ENCODE results near the gene PSME4.

Gene PSME4

DNA sequence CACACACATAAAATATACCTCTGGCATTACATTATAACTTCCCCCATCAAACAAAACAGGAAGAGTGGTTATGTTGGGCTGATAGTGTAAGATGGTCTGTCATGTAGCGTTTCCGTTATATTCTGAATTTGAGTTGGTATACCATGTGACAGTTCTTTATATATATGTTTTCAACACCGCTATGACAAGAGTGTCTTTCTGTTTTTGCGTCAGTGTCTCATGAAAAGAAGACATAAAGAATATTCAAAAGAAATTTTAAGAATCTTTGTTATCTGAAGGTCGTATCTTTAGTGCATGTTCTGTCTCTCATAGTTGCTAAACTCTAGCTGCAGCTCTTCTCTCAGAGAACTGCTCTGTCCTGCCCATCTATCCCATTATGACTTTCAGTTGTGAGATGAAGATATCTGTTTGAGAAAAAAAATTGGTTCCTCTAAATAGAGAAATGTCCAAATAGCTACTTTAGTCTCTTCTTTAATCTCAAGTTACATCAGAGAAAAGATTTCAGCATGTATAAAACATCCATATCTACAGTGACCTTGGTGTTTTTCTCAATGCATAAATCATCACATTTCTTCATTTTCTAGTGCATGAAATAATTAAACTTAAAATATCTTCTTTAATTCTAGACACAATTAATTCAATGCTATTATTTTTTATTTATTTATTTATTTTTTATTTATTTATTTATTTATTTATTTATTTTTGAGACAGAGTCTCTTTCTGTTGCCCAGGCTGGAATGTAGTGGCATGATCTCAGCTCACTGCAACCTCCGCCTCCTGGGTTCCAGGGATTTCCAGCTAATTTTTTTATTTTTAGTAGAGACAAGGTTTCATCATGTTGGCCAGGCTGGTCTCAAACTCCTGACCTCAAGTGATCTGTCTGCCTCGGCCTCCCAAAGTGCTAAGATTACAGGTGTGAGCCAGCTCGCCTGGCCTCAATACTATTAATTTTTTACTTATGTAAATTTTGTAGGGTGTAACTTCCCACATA is 24.3 kb upstream of the PSME4 start:
- H3K27ac ChIP-seq (ENCODE audit: low read length) = no peak overlapping the region
- no peaks in the 10 kb centered on the region for H3K36me3 ChIP-seq (ENCODE audit: control insufficient read depth in 2 of 2, insufficient read depth in 2 of 2, low read length in 2 of 2)
- peaks cover 6% of the 10 kb centered on the region for H3K4me1 ChIP-seq (ENCODE audit: control insufficient read depth, insufficient read depth, low read length)
- H3K9me3 ChIP-seq (ENCODE audit: control insufficient read depth in 2 of 2, low read length in 2 of 2) = no peaks in the 10 kb centered on the region
- no peak overlapping the region for H3K4me3 ChIP-seq (ENCODE audit: low read length in 2 of 2)
- H3K27me3 ChIP-seq (ENCODE audit: control insufficient read depth in 1 of 2, insufficient read depth in 2 of 2, low read length in 2 of 2) = no peaks in the 10 kb centered on the region
- H3K9ac ChIP-seq (ENCODE audit: low read length in 2 of 2) = no peak overlapping the region

DNA sequence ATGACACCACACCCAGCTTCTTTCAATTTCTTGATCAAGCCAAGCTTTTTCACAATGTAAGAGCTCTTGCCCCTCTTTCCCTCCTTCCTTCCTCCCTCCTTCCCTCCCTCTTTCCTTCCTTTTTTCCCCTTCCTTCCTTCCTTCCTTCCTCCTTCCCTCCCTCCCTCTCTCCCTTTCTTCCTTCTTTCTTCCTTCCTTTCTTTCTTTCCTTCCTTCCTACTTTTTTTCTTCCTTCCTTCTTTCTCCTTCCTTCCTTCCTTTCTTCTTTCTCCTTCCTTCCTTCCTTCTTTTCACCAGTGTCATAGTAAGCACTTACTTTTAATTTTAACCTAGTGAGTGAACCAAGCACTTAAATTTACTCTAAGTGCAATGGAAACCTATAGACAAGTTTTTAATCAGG is 21.2 kb upstream of the PSME4 start:
- no peaks in the 10 kb centered on the region for H3K9me3 ChIP-seq (ENCODE audit: control insufficient read depth in 2 of 2, low read length in 2 of 2)
- no peak overlapping the region for H3K4me3 ChIP-seq (ENCODE audit: low read length in 2 of 2)
- H3K27me3 ChIP-seq (ENCODE audit: control insufficient read depth in 1 of 2, insufficient read depth in 2 of 2, low read length in 2 of 2) = no peaks in the 10 kb centered on the region

GRCh38 chr2:53989210-53989862 is 18.5 kb upstream of the PSME4 start:
- Histone ChIP-seq H3K4me1 (ENCODE audit: control insufficient read depth, insufficient read depth, low read length) (peaks cover 4% of the 10 kb centered on the region), H3K36me3 (ENCODE audit: control insufficient read depth in 2 of 2, insufficient read depth in 2 of 2, low read length in 2 of 2) (no peaks in the 10 kb centered on the region), H3K27ac (ENCODE audit: low read length) (no peak overlapping the region), H3K9me3 (ENCODE audit: control insufficient read depth in 2 of 2, low read length in 2 of 2) (no peaks in the 10 kb centered on the region), H3K4me3 (ENCODE audit: low read length in 2 of 2) (no peak overlapping the region), H3K27me3 (ENCODE audit: control insufficient read depth in 1 of 2, insufficient read depth in 2 of 2, low read length in 2 of 2) (no peaks in the 10 kb centered on the region), H3K9ac (ENCODE audit: low read length in 2 of 2) (no peak overlapping the region)

More for the DNA sequence above, 21.2 kb upstream of the PSME4 start:
- no peak overlapping the region for H3K9ac ChIP-seq (ENCODE audit: low read length in 2 of 2)
- peaks cover 4% of the 10 kb centered on the region for H3K4me1 ChIP-seq (ENCODE audit: control insufficient read depth, insufficient read depth, low read length)
- H3K36me3 ChIP-seq (ENCODE audit: control insufficient read depth in 2 of 2, insufficient read depth in 2 of 2, low read length in 2 of 2) = no peaks in the 10 kb centered on the region
- H3K27ac ChIP-seq (ENCODE audit: low read length) = no peak overlapping the region

- no peak overlapping the region for H3K4me3 ChIP-seq (ENCODE audit: low read length in 2 of 2)
- H3K9ac ChIP-seq (ENCODE audit: low read length in 2 of 2) = no peak overlapping the region
- peaks cover 0 to 4% of the 10 kb centered on the region in 2 donors for H3K36me3 ChIP-seq (ENCODE audit: control insufficient read depth in 2 of 2, insufficient read depth in 2 of 2, low read length in 2 of 2)
- peaks cover 4% of the 10 kb centered on the region for H3K4me1 ChIP-seq (ENCODE audit: control insufficient read depth, insufficient read depth, low read length)
- no peaks in the 10 kb centered on the region for H3K9me3 ChIP-seq (ENCODE audit: control insufficient read depth in 2 of 2, low read length in 2 of 2)
- H3K27me3 ChIP-seq (ENCODE audit: control insufficient read depth in 1 of 2, insufficient read depth in 2 of 2, low read length in 2 of 2) = no peaks in the 10 kb centered on the region
- H3K27ac ChIP-seq (ENCODE audit: low read length) = no peak overlapping the region
Observed at GRCh38 chr2:53987336-53987921, 16.6 kb upstream of the PSME4 start.

GRCh38 chr2:53985646-53986045 is 14.9 kb upstream of the PSME4 start:
- H3K36me3 ChIP-seq (ENCODE audit: control insufficient read depth in 2 of 2, insufficient read depth in 2 of 2, low read length in 2 of 2) = peaks cover 0 to 4% of the 10 kb centered on the region in 2 donors
- H3K9me3 ChIP-seq (ENCODE audit: control insufficient read depth in 2 of 2, low read length in 2 of 2) = no peaks in the 10 kb centered on the region
- H3K4me3 ChIP-seq (ENCODE audit: low read length in 2 of 2) = no peak overlapping the region
- no peaks in the 10 kb centered on the region for H3K27me3 ChIP-seq (ENCODE audit: control insufficient read depth in 1 of 2, insufficient read depth in 2 of 2, low read length in 2 of 2)
- no peak overlapping the region for H3K9ac ChIP-seq (ENCODE audit: low read length in 2 of 2)
- H3K4me1 ChIP-seq (ENCODE audit: control insufficient read depth, insufficient read depth, low read length) = peaks cover 4% of the 10 kb centered on the region
- H3K27ac ChIP-seq (ENCODE audit: low read length) = no peak overlapping the region

GRCh38 chr2:53969968-53970723 is 647 bp downstream of the PSME4 start:
- peaks cover 0 to 7% of the 10 kb centered on the region in 2 donors for H3K36me3 ChIP-seq (ENCODE audit: control insufficient read depth in 2 of 2, insufficient read depth in 2 of 2, low read length in 2 of 2)
- no peaks in the 10 kb centered on the region for H3K27me3 ChIP-seq (ENCODE audit: control insufficient read depth in 1 of 2, insufficient read depth in 2 of 2, low read length in 2 of 2)
- H3K9ac ChIP-seq (ENCODE audit: low read length in 2 of 2) = peak overlapping the region; percentile 96 to 99
- peaks cover 19% of the 10 kb centered on the region for H3K4me1 ChIP-seq (ENCODE audit: control insufficient read depth, insufficient read depth, low read length)
- peak overlapping the region; percentile 95 to 97 for H3K4me3 ChIP-seq (ENCODE audit: low read length in 2 of 2)
- peak overlapping the region; percentile 94 for H3K27ac ChIP-seq (ENCODE audit: low read length)
- no peaks in the 10 kb centered on the region for H3K9me3 ChIP-seq (ENCODE audit: control insufficient read depth in 2 of 2, low read length in 2 of 2)

DNA sequence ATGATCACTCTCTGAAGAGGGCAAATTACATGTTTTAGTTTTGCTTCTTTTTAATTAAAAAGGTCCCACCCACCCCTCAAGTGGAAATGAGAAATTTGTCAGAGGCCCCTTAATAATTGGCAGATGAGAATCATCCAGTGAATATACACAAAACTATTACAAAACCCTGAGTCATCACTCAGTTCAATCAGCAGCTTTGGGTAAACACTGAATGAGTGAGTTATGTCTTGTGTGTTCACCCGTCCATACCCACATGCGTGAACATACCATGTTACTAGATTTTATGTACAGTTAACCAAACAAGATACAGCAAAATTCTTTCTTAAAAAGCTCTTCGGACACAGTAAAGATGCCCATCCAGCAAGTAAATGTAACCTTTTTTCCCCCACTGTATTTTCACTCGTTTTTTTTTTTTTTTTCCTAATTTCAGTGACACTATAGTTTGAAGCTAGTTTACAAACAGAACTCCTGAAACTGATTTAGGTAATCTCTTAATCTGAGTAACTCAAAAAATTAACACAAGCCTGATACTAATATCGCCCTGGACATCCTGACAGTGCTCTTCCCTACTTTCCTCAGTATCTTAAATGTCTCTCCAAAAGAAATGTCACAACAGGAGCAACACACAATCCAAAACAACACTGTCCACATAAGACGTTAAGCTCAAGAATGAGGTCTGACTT is 1.4 kb downstream of the PSME4 start:
- Histone ChIP-seq H3K27ac (ENCODE audit: low read length) (peak overlapping the region; percentile 94), H3K36me3 (ENCODE audit: control insufficient read depth in 2 of 2, insufficient read depth in 2 of 2, low read length in 2 of 2) (peaks cover 0 to 3% of the 10 kb centered on the region in 2 donors), H3K4me1 (ENCODE audit: control insufficient read depth, insufficient read depth, low read length) (peaks cover 19% of the 10 kb centered on the region), H3K4me3 (ENCODE audit: low read length in 2 of 2) (peak overlapping the region; percentile 95 to 97), H3K27me3 (ENCODE audit: control insufficient read depth in 1 of 2, insufficient read depth in 2 of 2, low read length in 2 of 2) (no peaks in the 10 kb centered on the region), H3K9ac (ENCODE audit: low read length in 2 of 2) (peak overlapping the region; percentile 96 to 99), H3K9me3 (ENCODE audit: control insufficient read depth in 2 of 2, low read length in 2 of 2) (no peaks in the 10 kb centered on the region)

DNA sequence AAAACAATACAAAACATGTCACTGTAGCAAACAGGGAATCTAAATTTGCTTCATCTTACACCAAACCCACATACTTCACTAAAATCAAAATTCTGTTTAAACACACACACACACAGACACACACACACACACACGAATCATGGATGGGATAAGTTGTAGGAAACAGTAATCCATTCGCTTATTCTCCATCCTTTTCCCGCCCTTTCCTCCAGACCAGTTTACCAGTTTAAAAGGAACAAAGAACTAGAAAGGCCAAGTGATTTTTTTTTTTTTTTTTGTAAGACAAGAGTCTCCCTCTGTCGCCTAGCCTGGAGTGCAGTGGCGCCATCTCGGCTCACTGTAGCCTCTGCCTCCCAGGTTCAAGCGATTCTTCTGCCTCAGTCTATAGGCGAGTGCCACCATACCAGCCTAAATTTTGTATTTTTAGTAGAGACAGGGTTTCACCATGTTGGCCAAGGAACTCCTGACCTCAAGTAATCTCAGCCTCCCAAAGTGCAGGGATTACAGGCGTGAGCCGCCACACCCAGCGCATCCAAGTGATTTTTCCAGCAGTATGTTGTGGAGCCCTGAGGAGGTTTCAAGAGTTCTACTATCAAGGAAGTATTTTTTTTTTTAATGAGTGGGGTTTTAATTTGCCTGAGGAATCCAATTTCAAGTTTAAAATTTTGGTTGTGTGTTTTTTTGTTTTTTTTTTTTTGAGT is 5.7 kb downstream of the PSME4 start:
- H3K4me1 ChIP-seq (ENCODE audit: control insufficient read depth, insufficient read depth, low read length) = peaks cover 30% of the 10 kb centered on the region
- no peak overlapping the region for H3K4me3 ChIP-seq (ENCODE audit: low read length in 2 of 2)
- H3K27me3 ChIP-seq (ENCODE audit: control insufficient read depth in 1 of 2, insufficient read depth in 2 of 2, low read length in 2 of 2) = no peaks in the 10 kb centered on the region
- no peaks in the 10 kb centered on the region for H3K36me3 ChIP-seq (ENCODE audit: control insufficient read depth in 2 of 2, insufficient read depth in 2 of 2, low read length in 2 of 2)
- H3K27ac ChIP-seq (ENCODE audit: low read length) = no peak overlapping the region
- H3K9me3 ChIP-seq (ENCODE audit: control insufficient read depth in 2 of 2, low read length in 2 of 2) = no peaks in the 10 kb centered on the region
- H3K9ac ChIP-seq (ENCODE audit: low read length in 2 of 2) = no peak overlapping the region

- no peaks in the 10 kb centered on the region for H3K27me3 ChIP-seq (ENCODE audit: control insufficient read depth in 1 of 2, insufficient read depth in 2 of 2, low read length in 2 of 2)
- H3K36me3 ChIP-seq (ENCODE audit: control insufficient read depth in 2 of 2, insufficient read depth in 2 of 2, low read length in 2 of 2) = no peaks in the 10 kb centered on the region
- H3K4me3 ChIP-seq (ENCODE audit: low read length in 2 of 2) = no peak overlapping the region
- peaks cover 30% of the 10 kb centered on the region for H3K4me1 ChIP-seq (ENCODE audit: control insufficient read depth, insufficient read depth, low read length)
- no peaks in the 10 kb centered on the region for H3K9me3 ChIP-seq (ENCODE audit: control insufficient read depth in 2 of 2, low read length in 2 of 2)
- no peak overlapping the region for H3K9ac ChIP-seq (ENCODE audit: low read length in 2 of 2)
- H3K27ac ChIP-seq (ENCODE audit: low read length) = no peak overlapping the region
Observed at GRCh38 chr2:53964257-53964952, 6.4 kb downstream of the PSME4 start.

Measured in stomach smooth muscle (tissue), 2 donors.